GM23338 (cell line): Measurements from ENCODE around the gene SLC24A4. TPM values are rescaled to one million over a fixed set of nuclear protein-coding genes. Genes with fewer than 3 reads are reported as not detected.

Source experiments
- ATAC-seq: fragments of 200-7000 bp; cut with Tn5 transposase; 3 replicates; pipeline ENCODE4 v1.9.1; 2020
- DNase-seq: peaks from one replicate; pipeline ENCODE4 v3.0.0-alpha.2; 2015; ENCODE audit warnings: low spot score
- H2AFZ ChIP-seq: fragments of 200-600 bp; sonication (generic); 2 replicates; pipeline ENCODE4 v1.8.0; 2016; ENCODE audit warnings: antibody characterized with exemption, mild to moderate bottlenecking, moderate library complexity
- H3F3A ChIP-seq: fragments of 200-600 bp; sonication (generic); replicated peaks from 2 replicates; pipeline ENCODE4 v1.8.0; 2017; ENCODE audit warnings: antibody characterized with exemption, mixed run types, low read depth
- H3K27ac ChIP-seq: fragments of 200-600 bp; sonication (generic); 2 replicates; pipeline ENCODE4 v1.6.1; 2016; ENCODE audit warnings: low read depth
- H3K27me3 ChIP-seq: fragments of 200-600 bp; sonication (generic); 2 replicates; pipeline ENCODE4 v1.8.0; 2016; ENCODE audit warnings: mild to moderate bottlenecking, mixed run types, moderate library complexity; ENCODE audit not compliant: insufficient read depth
- H3K36me3 ChIP-seq: fragments of 200-600 bp; sonication (generic); 2 replicates; pipeline ENCODE4 v1.8.0; 2016; ENCODE audit warnings: mild to moderate bottlenecking; ENCODE audit not compliant: insufficient read depth
- H3K4me1 ChIP-seq: fragments of 200-600 bp; sonication (generic); 2 replicates; pipeline ENCODE4 v1.8.0; 2016; ENCODE audit warnings: mild to moderate bottlenecking, moderate library complexity; ENCODE audit not compliant: insufficient read depth
- H3K4me2 ChIP-seq: fragments of 200-600 bp; sonication (generic); 2 replicates; pipeline ENCODE4 v1.7.1; 2017; ENCODE audit warnings: mixed run types
- H3K4me3 ChIP-seq: fragments of 200-600 bp; sonication (generic); 2 replicates; pipeline ENCODE4 v1.6.1; 2016; ENCODE audit warnings: mixed run types
- H3K79me2 ChIP-seq: fragments of 200-600 bp; sonication (generic); replicated peaks from 2 replicates; pipeline ENCODE4 v1.8.0; 2017; ENCODE audit warnings: mild to moderate bottlenecking; ENCODE audit not compliant: insufficient read depth
- H3K9me2 ChIP-seq: fragments of 200-600 bp; sonication (generic); 2 replicates; pipeline ENCODE4 v1.8.0; 2017; ENCODE audit not compliant: insufficient read depth
- H4K20me1 ChIP-seq: fragments of 200-600 bp; sonication (generic); replicated peaks from 2 replicates; pipeline ENCODE4 v1.8.0; 2017; ENCODE audit warnings: mild to moderate bottlenecking; ENCODE audit not compliant: insufficient read depth
- H3K27ac Mint-ChIP-seq: 2 replicates; pipeline ENCODE4 v1.8.0; 2020; ENCODE audit warnings: inconsistent platforms, mild to moderate bottlenecking, moderate library complexity, mixed read lengths
- H3K27me3 Mint-ChIP-seq: 3 replicates; pipeline ENCODE4 v1.8.0; 2022; ENCODE audit warnings: low read depth, mild to moderate bottlenecking, moderate library complexity, mixed read lengths, inconsistent platforms; ENCODE audit not compliant: insufficient read depth, poor library complexity
- H3K36me3 Mint-ChIP-seq: 3 replicates; pipeline ENCODE4 v1.8.0; 2021; ENCODE audit warnings: low read depth, mild to moderate bottlenecking, inconsistent platforms, moderate library complexity, mixed read lengths
- H3K4me1 Mint-ChIP-seq: 3 replicates; pipeline ENCODE4 v1.8.0; 2020; ENCODE audit warnings: mild to moderate bottlenecking, inconsistent platforms, mixed read lengths
- H3K4me3 Mint-ChIP-seq: 3 replicates; pipeline ENCODE4 v1.8.0; 2021; ENCODE audit warnings: moderate library complexity, mild to moderate bottlenecking, inconsistent platforms, mixed read lengths
- H3K9me3 Mint-ChIP-seq: 3 replicates; pipeline ENCODE4 v1.8.0; 2020; ENCODE audit warnings: moderate library complexity, mild to moderate bottlenecking, inconsistent platforms, mixed read lengths
- CREB1 ChIP-seq: fragments of 250-450 bp; sonication (Bioruptor Pico); IDR thresholded peaks from 2 replicates; pipeline ENCODE4 v1.5.0; 2020; ENCODE audit warnings: low read depth, mild to moderate bottlenecking, moderate library complexity
- EZH2phosphoT487 ChIP-seq: fragments of 200-600 bp; sonication (generic); IDR thresholded peaks from one replicate; pipeline ENCODE4 v1.8.1; 2018; ENCODE audit warnings: antibody characterized with exemption; ENCODE audit not compliant: unreplicated experiment
- JUNB ChIP-seq: IDR thresholded peaks from one replicate; pipeline ENCODE4 v1.6.1; 2016; ENCODE audit warnings: antibody characterized with exemption; ENCODE audit not compliant: unreplicated experiment
- NANOG ChIP-seq: IDR thresholded peaks from 2 replicates; pipeline ENCODE4 v1.6.1; 2016; ENCODE audit warnings: antibody characterized with exemption, borderline replicate concordance
- POLR2AphosphoS5 ChIP-seq: IDR thresholded peaks from 2 replicates; pipeline ENCODE4 v1.6.1; 2016; ENCODE audit warnings: antibody characterized with exemption, low read depth
- REST ChIP-seq: IDR thresholded peaks from one replicate; pipeline ENCODE4 v1.6.1; 2018; ENCODE audit warnings: antibody characterized with exemption; ENCODE audit not compliant: unreplicated experiment
- STAT1 ChIP-seq: IDR thresholded peaks from one replicate; pipeline ENCODE4 v1.6.1; 2016; ENCODE audit warnings: antibody characterized with exemption; ENCODE audit not compliant: unreplicated experiment
- ZNF114 ChIP-seq: fragments of 250-450 bp; sonication (Bioruptor Pico); IDR thresholded peaks from 2 replicates; pipeline ENCODE4 v1.5.0; 2020; ENCODE audit warnings: mild to moderate bottlenecking, moderate library complexity
- polyA plus RNA-seq: library from polyadenylated mRNA; unstranded; fragments of >200 nt; fragmentation: Nextera tagmentation; extraction: Ambion mirVana; gene quantifications from 2 replicates; pipeline ENCODE4 v1.2.1, GENCODE V29; 2016
- total RNA-seq: library from RNA; depleted of rRNA; stranded (reverse); fragments of >200 nt; shearing (Covaris generic); gene quantifications from 2 replicates; pipeline ENCODE4 v1.2.3, GENCODE V29; 2014
- TF ChIP-seq, protein P1 (sequence below), 2 experiments: fragments of 200-600 bp in 1 of 2; sonication (generic) in 1 of 2; conservative IDR thresholded peaks; 2 replicates each; pipeline versions ENCODE4 v1.5.1 to v1.6.1; 2016 to 2017; ENCODE audit warnings: antibody characterized with exemption in 2 of 2, low read depth in 2 of 2, mild to moderate bottlenecking in 2 of 2, moderate library complexity in 1 of 2

Gene SLC24A4
- total and polyA plus RNA-seq, 2 experiments from 2014 or later, result 0.06 to 0.38 TPM

- Histone ChIP-seq H2AFZ (no peak overlapping the region), H3K4me2 (no peak overlapping the region), H3K27me3 (no peaks in the 10 kb centered on the region), H3K79me2 (no peaks in the 10 kb centered on the region), H3K4me1 (peaks cover 20% of the 10 kb centered on the region), H3K9me2 (no peaks in the 10 kb centered on the region), H4K20me1 (no peaks in the 10 kb centered on the region), H3K4me3 (no peak overlapping the region), H3K36me3 (no peaks in the 10 kb centered on the region; the same call in 1 of the 2 replicates), H3F3A (no peaks in the 10 kb centered on the region), H3K27ac (no peak overlapping the region)
- Mint-ChIP-seq H3K27me3 (peaks cover 5% of the 10 kb centered on the region), H3K4me3 (no peak overlapping the region), H3K4me1 (peaks cover 26% of the 10 kb centered on the region), H3K9me3 (peaks cover 28% of the 10 kb centered on the region), H3K36me3 (peaks cover 24% of the 10 kb centered on the region; the same call in 2 of the 3 replicates), H3K27ac (no peak overlapping the region)
- no peak for DNase-seq
- ATAC-seq, result no peak
- TF ChIP-seq ZNF114, result no peak
- no peak for TF ChIP-seq EZH2phosphoT487
- TF ChIP-seq JUNB, result no peak
- TF ChIP-seq POLR2AphosphoS5, result no peak
- TF ChIP-seq, protein P1, sequence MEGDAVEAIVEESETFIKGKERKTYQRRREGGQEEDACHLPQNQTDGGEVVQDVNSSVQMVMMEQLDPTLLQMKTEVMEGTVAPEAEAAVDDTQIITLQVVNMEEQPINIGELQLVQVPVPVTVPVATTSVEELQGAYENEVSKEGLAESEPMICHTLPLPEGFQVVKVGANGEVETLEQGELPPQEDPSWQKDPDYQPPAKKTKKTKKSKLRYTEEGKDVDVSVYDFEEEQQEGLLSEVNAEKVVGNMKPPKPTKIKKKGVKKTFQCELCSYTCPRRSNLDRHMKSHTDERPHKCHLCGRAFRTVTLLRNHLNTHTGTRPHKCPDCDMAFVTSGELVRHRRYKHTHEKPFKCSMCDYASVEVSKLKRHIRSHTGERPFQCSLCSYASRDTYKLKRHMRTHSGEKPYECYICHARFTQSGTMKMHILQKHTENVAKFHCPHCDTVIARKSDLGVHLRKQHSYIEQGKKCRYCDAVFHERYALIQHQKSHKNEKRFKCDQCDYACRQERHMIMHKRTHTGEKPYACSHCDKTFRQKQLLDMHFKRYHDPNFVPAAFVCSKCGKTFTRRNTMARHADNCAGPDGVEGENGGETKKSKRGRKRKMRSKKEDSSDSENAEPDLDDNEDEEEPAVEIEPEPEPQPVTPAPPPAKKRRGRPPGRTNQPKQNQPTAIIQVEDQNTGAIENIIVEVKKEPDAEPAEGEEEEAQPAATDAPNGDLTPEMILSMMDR (conservative IDR thresholded peaks at IDR 0.05; ENCODE audit: low read depth in 2 of 2), result no peak
- TF ChIP-seq STAT1, result no peak
- TF ChIP-seq CREB1 (CRISPR knock-in tag), result no peak
- no peak for TF ChIP-seq REST
- no peak for TF ChIP-seq NANOG
Observed at GRCh38 chr14:92404938-92405337, 82.0 kb downstream of the SLC24A4 start.

- Histone ChIP-seq H3F3A (no peaks in the 10 kb centered on the region), H3K36me3 (no peaks in the 10 kb centered on the region; the same call in 1 of the 2 replicates), H3K27ac (no peak overlapping the region), H2AFZ (no peak overlapping the region), H3K4me2 (no peak overlapping the region), H3K4me1 (peaks cover 7% of the 10 kb centered on the region; the same call in 1 of the 2 replicates), H4K20me1 (no peaks in the 10 kb centered on the region), H3K79me2 (no peaks in the 10 kb centered on the region), H3K9me2 (0 out of 2 replicates have a peak, but pooled peaks cover 4% of the 10 kb centered on the region), H3K27me3 (no peaks in the 10 kb centered on the region), H3K4me3 (no peak overlapping the region)
- peaks cover 11% of the 10 kb centered on the region for H3K4me1 Mint-ChIP-seq
- DNase-seq (no peak), ATAC-seq (no peak)
- H3K4me3 Mint-ChIP-seq, result no peak overlapping the region
- peaks cover 23% of the 10 kb centered on the region; the same call in 2 of the 3 replicates for H3K36me3 Mint-ChIP-seq
- peaks cover 5% of the 10 kb centered on the region for H3K27me3 Mint-ChIP-seq
- peaks cover 26% of the 10 kb centered on the region for H3K9me3 Mint-ChIP-seq
- H3K27ac Mint-ChIP-seq, result no peak overlapping the region
- no peak for TF ChIP-seq REST
Observed at GRCh38 chr14:92407410-92407809, 84.4 kb downstream of the SLC24A4 start.
